HG02970 (cell line): ENCODE data around the gene BCKDHA.
"Not testable (repeated sequence)": the region's sequence is repeated elsewhere in the genome, so short reads cannot be mapped to it uniquely, and the experiment has no call there.

Experiments used
- ATAC-seq: cut with Tn5 transposase; IDR thresholded peaks from one replicate; pipeline ENCODE4 v1.9.1; 2021; ENCODE audit warnings: mild to moderate bottlenecking, moderate library complexity, moderate number of reproducible peaks; ENCODE audit not compliant: unreplicated experiment, low FRiP score

Gene BCKDHA

GRCh38 chr19:41422955-41423354 is 25.3 kb downstream of the BCKDHA start:
- no peak for ATAC-seq

GRCh38 chr19:41424335-41425173 is 26.9 kb downstream of the BCKDHA start:
- no peak for ATAC-seq

DNA sequence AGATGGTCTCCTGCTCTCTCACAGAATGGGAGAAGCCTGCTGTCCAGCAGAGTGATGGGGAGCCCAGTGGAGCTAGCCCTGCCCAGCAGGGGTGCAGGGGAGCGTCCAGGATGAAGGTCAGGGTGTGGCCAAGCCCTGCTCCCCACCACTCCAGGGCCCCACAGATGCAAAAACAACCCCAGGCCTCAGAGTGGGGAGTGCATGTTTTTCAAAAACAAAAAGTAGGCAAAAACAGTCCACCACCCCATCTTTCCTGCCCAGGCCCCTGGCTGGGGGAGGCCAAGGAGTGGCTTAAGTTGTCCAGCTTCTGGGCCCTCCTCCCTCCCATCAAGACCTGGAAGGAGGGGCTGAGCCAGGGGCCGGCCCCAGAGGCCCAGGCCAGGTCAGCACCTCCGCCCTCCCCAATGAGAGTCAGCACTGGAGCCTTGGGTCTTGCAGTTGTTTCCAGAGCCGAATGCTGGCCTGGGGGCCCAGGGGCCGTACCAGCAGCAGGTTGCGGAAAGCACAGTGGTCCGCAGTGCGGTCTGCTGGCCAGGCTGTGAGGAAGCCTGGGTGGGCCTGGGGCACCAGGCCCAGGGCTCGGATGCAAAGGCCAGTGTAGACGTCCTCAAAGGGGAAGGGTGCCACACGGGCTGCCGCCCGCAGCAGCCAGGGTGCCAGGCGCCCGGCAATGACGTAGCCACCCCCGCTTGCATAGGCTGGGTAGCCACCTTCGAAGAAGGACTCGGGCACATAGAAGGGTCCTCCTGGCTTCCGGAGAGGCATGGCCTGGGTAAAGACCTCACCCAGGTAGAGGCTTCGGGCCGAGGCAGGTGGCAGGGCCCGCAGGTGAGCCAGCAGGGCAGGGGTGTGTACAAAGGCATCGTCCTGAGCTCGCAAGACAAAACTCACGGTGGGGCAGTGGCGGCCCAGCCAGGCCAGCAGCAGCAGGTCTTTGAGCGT is 27.8 kb downstream of the BCKDHA start:
- ATAC-seq, result no peak

GRCh38 chr19:41426116-41426841 is 28.7 kb downstream of the BCKDHA start:
- ATAC-seq, result no peak

GRCh38 chr19:41426952-41427646 is 29.5 kb downstream of the BCKDHA start, which contains the start of gene B3GNT8:
B3GNT8 (minus strand) TSS chr19:41427374; CDS start chr19:41426778, 596 bp downstream.
- no peak for ATAC-seq

GRCh38 chr19:41427647-41428480 is 30.2 kb downstream of the BCKDHA start:
- no peak for ATAC-seq

DNA sequence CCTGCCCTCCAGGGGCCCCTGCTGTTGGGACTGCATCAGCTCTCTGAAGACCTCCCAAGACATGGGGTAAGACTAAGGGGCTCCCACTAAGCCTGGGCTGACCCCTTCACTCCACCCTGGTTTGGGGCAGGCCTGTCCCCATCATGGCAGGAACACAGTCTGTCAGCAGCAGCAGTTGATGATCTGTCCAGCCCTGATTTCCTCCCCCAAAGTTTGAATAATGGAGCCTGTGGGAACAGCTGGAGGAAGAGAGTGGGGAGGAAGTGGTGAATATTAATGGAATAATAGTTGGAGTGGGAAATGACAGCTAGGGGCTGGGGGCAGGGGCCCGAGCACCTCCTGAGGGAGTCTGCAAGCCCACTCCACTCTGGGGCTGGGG is 30.9 kb downstream of the BCKDHA start:
- no peak for ATAC-seq

GRCh38 chr19:41430922-41431321 is 33.3 kb downstream of the BCKDHA start:
- no peak for ATAC-seq

GRCh38 chr19:41431426-41432386 is 34.1 kb downstream of the BCKDHA start:
- no peak for ATAC-seq

GRCh38 chr19:41433171-41433570 is 35.6 kb downstream of the BCKDHA start:
- no peak for ATAC-seq

DNA sequence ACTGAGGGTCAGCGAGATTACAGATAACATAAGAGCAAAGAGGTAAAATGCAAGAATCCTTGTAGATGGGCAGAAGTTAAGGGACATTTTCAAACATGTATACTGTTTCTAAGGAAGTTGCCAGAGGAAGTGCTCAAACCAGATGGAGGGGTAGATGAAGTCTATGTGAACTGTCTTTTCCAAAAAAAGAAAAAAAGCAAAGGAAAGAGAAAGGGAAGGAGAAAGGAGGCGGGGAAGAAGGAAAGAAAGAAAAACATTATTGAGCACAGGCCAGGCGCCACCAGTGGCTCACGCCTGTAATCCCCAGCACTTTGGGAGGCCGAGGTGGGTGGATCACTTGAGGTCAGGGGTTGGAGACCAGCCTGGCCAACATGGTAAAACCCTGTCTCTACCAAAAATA is 36.8 kb downstream of the BCKDHA start:
- ATAC-seq, result no peak

GRCh38 chr19:41435376-41435775 is 37.8 kb downstream of the BCKDHA start:
- not testable (repeated sequence) for ATAC-seq

DNA sequence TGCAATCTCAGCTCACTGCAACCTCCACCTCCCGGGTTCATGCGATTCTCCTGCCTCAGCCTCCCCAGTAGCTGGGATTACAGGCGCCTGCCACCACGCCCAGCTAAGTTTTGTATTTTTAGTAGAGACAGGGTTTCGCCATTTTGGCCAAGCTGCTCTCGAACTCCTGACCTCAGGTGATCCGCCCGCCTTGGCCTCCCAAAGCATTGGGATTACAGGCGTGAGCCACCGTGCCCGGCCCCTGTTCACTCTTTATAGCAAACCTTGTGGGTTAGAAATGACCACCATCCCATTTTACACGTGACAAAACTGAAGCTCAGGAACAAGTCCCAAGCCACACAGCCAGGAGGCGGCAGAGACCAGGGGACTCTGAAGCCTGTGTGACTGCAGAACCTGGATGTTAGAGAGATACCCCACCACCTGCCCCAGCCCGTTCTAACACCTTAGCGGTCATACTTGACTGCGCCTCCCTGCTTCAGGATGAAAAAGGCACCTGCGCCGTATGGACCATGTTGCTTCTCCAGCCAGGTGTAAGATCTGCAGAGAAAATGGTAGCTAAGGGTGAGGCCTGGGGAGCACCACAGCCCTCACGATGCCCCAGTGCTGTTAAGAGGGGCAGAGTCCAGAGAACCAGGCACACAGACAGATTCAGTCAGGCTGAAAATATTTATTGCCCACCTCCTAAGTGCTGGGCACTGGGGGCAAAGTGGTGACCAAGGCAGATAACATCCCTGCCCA is 38.5 kb downstream of the BCKDHA start:
- no peak for ATAC-seq

GRCh38 chr19:41436674-41436951 is 39.0 kb downstream of the BCKDHA start:
- no peak for ATAC-seq

GRCh38 chr19:41437944-41438574 is 40.4 kb downstream of the BCKDHA start:
- no peak for ATAC-seq

GRCh38 chr19:41439441-41440222 is 42.0 kb downstream of the BCKDHA start, which contains the start of gene DMAC2:
DMAC2 (minus strand) TSS chr19:41439912; CDS start chr19:41439899, 13 bp downstream.
- ATAC-seq, result peak; percentile 76
